Keratinocyte (primary cell): Measurements from ENCODE around the gene DDX46. TPM values are rescaled to one million over a fixed set of nuclear protein-coding genes. Genes with fewer than 3 reads are reported as not detected.

ENCODE experiments used
- DNase-seq: peaks from one replicate; pipeline ENCODE4 v3.0.0-alpha.2; 2011; ENCODE audit warnings: low read depth, missing footprints, low spot score
- FAIRE-seq: peaks from 2 replicates; lab custom pipeline; 2011; peaks lifted over from hg19 to GRCh38; lab: Jason Lieb, UNC
- H2AFZ ChIP-seq: 2 replicates; pipeline ENCODE4 v1.6.0; 2012; ENCODE audit warnings: low read length, control low read depth, inconsistent platforms; ENCODE audit not compliant: control insufficient read depth
- H3K27ac ChIP-seq: 2 replicates; pipeline ENCODE4 v1.5.1; 2011; ENCODE audit warnings: low read length; ENCODE audit not compliant: control insufficient read depth, insufficient read depth
- H3K27me3 ChIP-seq: 3 replicates; pipeline ENCODE4 v1.6.0; 2011; ENCODE audit warnings: low read length; ENCODE audit not compliant: control insufficient read depth, insufficient read depth; ENCODE audit errors: extremely low read depth
- H3K36me3 ChIP-seq, 2 experiments: 2 replicates in 1 of 2; 3 replicates in 1 of 2; pipeline ENCODE4 v1.5.1; 2011; ENCODE audit warnings: low read length in 2 of 2, mild to moderate bottlenecking in 1 of 2; ENCODE audit not compliant: control insufficient read depth in 2 of 2, insufficient read depth in 2 of 2; ENCODE audit errors: extremely low read depth in 1 of 2
- H3K4me1 ChIP-seq: 3 replicates; pipeline ENCODE4 v1.5.1; 2011; ENCODE audit warnings: low read length; ENCODE audit not compliant: control insufficient read depth, insufficient read depth; ENCODE audit errors: extremely low read depth
- H3K4me2 ChIP-seq: 3 replicates; pipeline ENCODE4 v1.6.0; 2011; ENCODE audit warnings: low read depth, low read length; ENCODE audit not compliant: control insufficient read depth, insufficient read depth; ENCODE audit errors: extremely low read depth
- H3K4me3 ChIP-seq, 3 experiments: fragments of 200-600 bp in 1 of 3; sonication (generic) in 1 of 3; 2 replicates in 2 of 3; 3 replicates in 1 of 3; pipeline ENCODE4 v1.5.1; 2011 to 2016; ENCODE audit warnings: low read length in 3 of 3, mild to moderate bottlenecking in 3 of 3, control low read depth in 2 of 3, inconsistent platforms in 1 of 3, low read depth in 1 of 3, mixed read lengths in 1 of 3, mixed run types in 1 of 3, moderate library complexity in 1 of 3; ENCODE audit not compliant: control insufficient read depth in 2 of 3, insufficient read depth in 2 of 3; ENCODE audit errors: extremely low read depth in 1 of 3
- H3K79me2 ChIP-seq: 2 replicates; pipeline ENCODE4 v1.6.0; 2012; ENCODE audit warnings: low read length; ENCODE audit not compliant: control insufficient read depth, insufficient read depth
- H3K9ac ChIP-seq: 3 replicates; pipeline ENCODE4 v1.6.0; 2011; ENCODE audit warnings: low read length; ENCODE audit not compliant: control insufficient read depth, insufficient read depth; ENCODE audit errors: extremely low read depth
- H3K9me1 ChIP-seq: 3 replicates; pipeline ENCODE4 v1.6.0; 2011; ENCODE audit warnings: low read length; ENCODE audit not compliant: control insufficient read depth, insufficient read depth; ENCODE audit errors: extremely low read depth
- H3K9me3 ChIP-seq: 2 replicates; pipeline ENCODE4 v1.5.1; 2012; ENCODE audit warnings: low read depth, low read length; ENCODE audit not compliant: control insufficient read depth
- H4K20me1 ChIP-seq: 3 replicates; pipeline ENCODE4 v1.6.0; 2011; ENCODE audit warnings: low read length; ENCODE audit not compliant: control insufficient read depth, insufficient read depth; ENCODE audit errors: extremely low read depth
- EZH2 ChIP-seq: IDR thresholded peaks from one replicate; pipeline ENCODE4 v1.6.1; 2012; ENCODE audit warnings: inconsistent platforms, mild to moderate bottlenecking, low read length, moderate library complexity
- dilution Hi-C: fragments of 300-500 bp; cut with MboI; formaldehyde crosslinking; loops from one replicate; pipeline ENCODE4 v1.7.0; 2020; ENCODE audit warnings: low sequenced_read_pairs; ENCODE audit not compliant: extremely low pct_ligation_motif_present
- polyA plus RNA-seq, 5 experiments: library from polyadenylated mRNA; depleted of rRNA in 3 of 5; stranded (reverse) in 3 of 5; stranded (forward) in 1 of 5; unstranded in 1 of 5; fragments of >200 nt; gene quantifications; 1 replicate in 1 of 5; 2 replicates in 3 of 5; 3 replicates in 1 of 5; pipeline versions ENCODE4 v1.2.1 to v1.2.3, GENCODE V29; 2011 to 2012; ENCODE audit warnings: missing spikeins in 2 of 5, low read depth in 1 of 5, low replicate concordance in 1 of 5
- TF ChIP-seq, protein P1 (sequence below), 3 experiments: IDR thresholded peaks in 1 of 3; conservative IDR thresholded peaks in 1 of 3; optimal IDR thresholded peaks in 1 of 3; 2 replicates in 2 of 3; 3 replicates in 1 of 3; pipeline versions ENCODE3 to v1.5.1; 2011; ENCODE audit warnings: low read length in 3 of 3, mild to moderate bottlenecking in 3 of 3, moderate library complexity in 2 of 3, control low read depth in 1 of 3, inconsistent platforms in 1 of 3; ENCODE audit not compliant: insufficient read depth in 2 of 3; ENCODE audit errors: extremely low read depth in 1 of 3

Gene DDX46
- polyA plus RNA-seq, 1 donor (not counting 4 experiments of a cell fraction or from before 2014, with no cell fraction given): 39.0 TPM

- FAIRE-seq (no peak), DNase-seq (no peak)
- H3K4me2 ChIP-seq: no peak overlapping the region
- TF ChIP-seq, protein P1, sequence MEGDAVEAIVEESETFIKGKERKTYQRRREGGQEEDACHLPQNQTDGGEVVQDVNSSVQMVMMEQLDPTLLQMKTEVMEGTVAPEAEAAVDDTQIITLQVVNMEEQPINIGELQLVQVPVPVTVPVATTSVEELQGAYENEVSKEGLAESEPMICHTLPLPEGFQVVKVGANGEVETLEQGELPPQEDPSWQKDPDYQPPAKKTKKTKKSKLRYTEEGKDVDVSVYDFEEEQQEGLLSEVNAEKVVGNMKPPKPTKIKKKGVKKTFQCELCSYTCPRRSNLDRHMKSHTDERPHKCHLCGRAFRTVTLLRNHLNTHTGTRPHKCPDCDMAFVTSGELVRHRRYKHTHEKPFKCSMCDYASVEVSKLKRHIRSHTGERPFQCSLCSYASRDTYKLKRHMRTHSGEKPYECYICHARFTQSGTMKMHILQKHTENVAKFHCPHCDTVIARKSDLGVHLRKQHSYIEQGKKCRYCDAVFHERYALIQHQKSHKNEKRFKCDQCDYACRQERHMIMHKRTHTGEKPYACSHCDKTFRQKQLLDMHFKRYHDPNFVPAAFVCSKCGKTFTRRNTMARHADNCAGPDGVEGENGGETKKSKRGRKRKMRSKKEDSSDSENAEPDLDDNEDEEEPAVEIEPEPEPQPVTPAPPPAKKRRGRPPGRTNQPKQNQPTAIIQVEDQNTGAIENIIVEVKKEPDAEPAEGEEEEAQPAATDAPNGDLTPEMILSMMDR (optimal IDR thresholded peaks at IDR 0.05 in 1 of 3, IDR thresholded peaks at IDR 0.05 in 1 of 3, conservative IDR thresholded peaks at IDR 0.05 in 1 of 3; ENCODE audit: extremely low read depth in 1 of 3, insufficient read depth in 2 of 3, low read length in 3 of 3): no peak
- TF ChIP-seq EZH2: no peak
- no peak overlapping the region for H2AFZ ChIP-seq
- H4K20me1 ChIP-seq: no peaks in the 10 kb centered on the region
- no peaks in the 10 kb centered on the region for H3K4me1 ChIP-seq
- H3K79me2 ChIP-seq: no peaks in the 10 kb centered on the region
- no peak overlapping the region for H3K4me3 ChIP-seq
- dilution Hi-C loops: no loop called here
- H3K9me3 ChIP-seq: no peaks in the 10 kb centered on the region
- peaks cover 8 to 9% of the 10 kb centered on the region in 2 experiments for H3K36me3 ChIP-seq
- no peak overlapping the region for H3K9ac ChIP-seq
- H3K27me3 ChIP-seq: no peaks in the 10 kb centered on the region
- no peak overlapping the region for H3K27ac ChIP-seq
- no peaks in the 10 kb centered on the region for H3K9me1 ChIP-seq
These were observed 66.6 kb downstream of the DDX46 start for GRCh38 chr5:134825212-134825611.

DNA sequence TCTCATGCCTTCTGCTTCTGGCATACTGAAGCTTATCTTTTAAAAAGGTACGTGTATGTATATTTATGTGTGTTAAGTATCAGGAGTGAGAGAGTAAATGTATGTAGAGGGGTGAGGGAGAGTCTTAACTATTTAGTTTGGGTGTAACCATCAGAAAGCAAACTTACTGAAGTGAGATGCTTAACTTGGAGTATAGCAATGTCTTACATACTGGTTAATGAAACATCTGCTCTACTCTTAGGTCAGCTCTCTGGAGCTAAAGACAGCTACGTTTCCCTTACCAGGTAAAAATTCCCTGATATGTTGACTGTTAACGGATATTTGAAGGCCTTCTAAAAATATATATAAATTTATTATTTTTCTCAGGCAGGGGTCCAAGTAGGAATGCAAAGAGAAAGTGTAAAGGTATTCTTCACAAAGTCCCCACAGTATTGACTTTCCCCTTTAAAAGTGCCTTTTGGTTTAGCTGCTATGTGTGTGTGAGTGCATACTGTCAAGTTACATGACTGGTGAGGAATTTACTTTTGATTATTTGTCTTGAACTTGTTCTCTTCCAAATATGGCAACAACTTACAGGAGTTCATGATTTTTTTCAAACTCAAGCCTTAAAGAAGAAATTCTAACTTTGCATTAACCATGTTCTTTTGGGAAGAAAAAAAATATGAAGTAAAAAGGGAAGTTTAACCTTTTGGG, 74.9 kb downstream of the DDX46 start:
- Histone ChIP-seq H3K9ac (no peak overlapping the region), H3K27me3 (no peaks in the 10 kb centered on the region), H3K9me3 (no peaks in the 10 kb centered on the region), H4K20me1 (no peaks in the 10 kb centered on the region), H3K9me1 (no peaks in the 10 kb centered on the region), H3K4me3 (no peak overlapping the region), H3K36me3 (peaks cover 0 to 2% of the 10 kb centered on the region in 2 experiments), H3K4me1 (no peaks in the 10 kb centered on the region), H3K4me2 (no peak overlapping the region), H3K79me2 (no peaks in the 10 kb centered on the region), H2AFZ (no peak overlapping the region), H3K27ac (no peak overlapping the region)
- dilution Hi-C loops: no loop called here
- TF ChIP-seq, protein P1 (optimal IDR thresholded peaks at IDR 0.05 in 1 of 3, IDR thresholded peaks at IDR 0.05 in 1 of 3, conservative IDR thresholded peaks at IDR 0.05 in 1 of 3; ENCODE audit: extremely low read depth in 1 of 3, insufficient read depth in 2 of 3, low read length in 3 of 3): no peak
- no peak for TF ChIP-seq EZH2
- DNase-seq (no peak), FAIRE-seq (no peak)
